Activated T-cell treated with anti-CD3 and anti-CD28 coated beads, Interleukin-2, amount 50 U/mL, for 4 hours (primary cell): Measurements from ENCODE around the gene HCN4. TPM values are rescaled to one million over a fixed set of nuclear protein-coding genes. Genes with fewer than 3 reads are reported as not detected.

ENCODE experiments used
- ATAC-seq, 2 donors: fragments of 200-7000 bp; cut with Tn5 transposase; one replicate each; pipeline ENCODE4 v1.10.0; 2021
- DNase-seq: peaks from one replicate; pipeline ENCODE4 v3.0.0-alpha.2; 2020
- H3K27me3 Mint-ChIP-seq: one replicate; pipeline ENCODE4 v1.8.0; 2021; ENCODE audit warnings: low read depth, mixed read lengths
- H3K36me3 Mint-ChIP-seq: one replicate; pipeline ENCODE4 v1.8.0; 2022; ENCODE audit warnings: mixed read lengths; ENCODE audit not compliant: insufficient read depth
- H3K4me1 Mint-ChIP-seq: one replicate; pipeline ENCODE4 v1.8.0; 2021; ENCODE audit warnings: low read depth, mixed read lengths
- H3K4me3 Mint-ChIP-seq: one replicate; pipeline ENCODE4 v1.8.0; 2021; ENCODE audit warnings: mild to moderate bottlenecking, moderate library complexity, mixed read lengths
- H3K9me3 Mint-ChIP-seq: one replicate; pipeline ENCODE4 v1.8.0; 2021; ENCODE audit warnings: mixed read lengths
- total RNA-seq, 3 donors: library from RNA; stranded (reverse); gene quantifications; one replicate each; pipeline ENCODE4 v1.2.1, GENCODE V29; 2021

Gene HCN4
- total RNA-seq, 3 donors from 2014 or later = not detected

DNA sequence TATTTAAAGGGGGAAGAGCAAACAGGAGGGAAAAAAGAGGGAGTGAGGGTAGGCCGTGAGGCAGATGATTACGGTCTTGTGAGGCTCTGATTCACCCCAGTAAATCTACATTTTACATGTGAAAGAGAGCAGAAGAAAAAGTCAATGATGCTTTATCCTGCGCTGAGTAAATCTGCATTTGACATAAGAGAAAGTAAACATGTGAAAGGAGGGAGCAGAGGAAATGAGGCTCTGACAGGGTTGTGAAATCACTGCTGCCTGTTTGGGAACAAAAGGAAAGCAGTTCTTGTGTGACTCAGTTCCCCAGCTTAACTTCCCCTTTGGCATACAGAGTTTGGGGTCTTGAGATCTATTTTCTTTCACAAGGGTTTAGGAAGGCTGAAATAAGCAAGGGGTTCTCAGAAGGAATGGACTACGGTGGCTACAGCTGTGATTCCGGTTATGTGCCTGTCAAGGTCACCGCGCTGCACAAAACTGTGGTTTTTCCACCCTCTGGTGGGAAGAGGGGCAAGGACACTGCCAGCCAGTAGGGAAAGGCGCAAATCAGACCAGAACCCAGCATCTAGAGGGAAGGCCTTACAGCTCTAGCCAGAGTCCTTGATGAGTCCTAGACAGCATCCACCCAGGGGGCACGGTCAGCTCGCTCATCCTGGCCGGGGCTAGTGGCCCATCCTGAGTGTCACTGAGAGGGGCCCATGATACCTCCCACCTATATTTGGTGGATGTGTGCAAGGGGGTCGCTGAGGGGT is 18.9 kb upstream of the HCN4 start:
- ATAC-seq = no peak
- no peaks in the 10 kb centered on the region for H3K36me3 Mint-ChIP-seq
- DNase-seq = no peak
- no peaks in the 10 kb centered on the region for H3K4me1 Mint-ChIP-seq
- H3K9me3 Mint-ChIP-seq = no peaks in the 10 kb centered on the region
- peaks cover 28% of the 10 kb centered on the region for H3K27me3 Mint-ChIP-seq
- H3K4me3 Mint-ChIP-seq = no peak overlapping the region

DNA sequence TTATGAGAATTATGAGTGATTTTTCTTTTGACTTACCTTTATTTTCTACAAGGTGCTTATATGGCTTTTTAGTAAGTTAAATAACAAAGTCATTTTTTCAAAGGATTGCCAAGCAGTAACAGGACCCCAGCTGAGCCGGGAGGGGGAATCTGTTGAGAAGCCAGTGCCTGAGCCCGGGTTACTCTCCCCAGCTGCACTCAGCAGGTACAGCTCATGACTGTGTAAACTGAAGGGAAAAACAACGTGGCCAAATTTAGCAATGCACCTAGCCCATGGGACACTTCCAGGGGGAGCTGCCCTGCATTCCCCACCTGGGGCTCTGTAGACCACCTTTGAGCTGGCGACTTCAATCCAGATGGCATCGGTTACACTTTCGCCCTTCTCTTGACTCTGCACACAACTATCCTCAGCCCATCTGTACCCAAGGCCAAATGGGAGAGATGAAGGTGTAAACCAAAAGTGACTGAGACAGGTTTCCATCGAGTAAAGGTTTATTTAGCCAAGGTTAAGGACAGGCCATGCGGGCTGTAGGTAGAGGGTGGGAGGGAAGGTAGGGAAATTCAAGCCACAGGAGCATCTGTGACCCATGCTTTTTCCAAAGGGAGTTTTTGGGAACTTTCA is 18.2 kb upstream of the HCN4 start:
- DNase-seq (no peak), ATAC-seq (no peak)
- no peak overlapping the region for H3K4me3 Mint-ChIP-seq
- H3K9me3 Mint-ChIP-seq = no peaks in the 10 kb centered on the region
- H3K27me3 Mint-ChIP-seq = peaks cover 29% of the 10 kb centered on the region
- no peaks in the 10 kb centered on the region for H3K4me1 Mint-ChIP-seq
- no peaks in the 10 kb centered on the region for H3K36me3 Mint-ChIP-seq

DNA sequence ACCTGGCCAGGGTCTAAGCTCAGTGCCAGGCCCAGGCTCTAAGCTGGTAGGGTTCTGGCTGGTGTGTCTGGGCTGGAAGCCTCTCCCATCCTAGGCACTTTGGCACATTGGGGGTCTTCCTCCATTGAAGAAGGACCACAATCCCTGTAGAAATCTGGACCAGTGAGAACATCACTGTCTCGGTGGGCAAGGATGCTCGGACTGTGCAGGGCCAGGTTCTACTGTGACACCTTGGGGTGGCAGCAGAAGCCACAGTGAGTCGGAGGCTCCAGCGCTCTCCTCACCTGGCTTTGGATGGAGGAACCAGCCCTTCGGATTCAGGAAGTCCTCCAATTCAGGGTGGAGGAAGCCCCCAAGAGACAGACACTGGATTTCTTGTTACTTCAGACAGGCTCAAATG is 17.5 kb upstream of the HCN4 start:
- Mint-ChIP-seq H3K27me3 (peaks cover 36% of the 10 kb centered on the region), H3K36me3 (no peaks in the 10 kb centered on the region), H3K4me3 (no peak overlapping the region), H3K9me3 (peaks cover 7% of the 10 kb centered on the region), H3K4me1 (no peaks in the 10 kb centered on the region)
- DNase-seq (no peak), ATAC-seq (no peak)

DNA sequence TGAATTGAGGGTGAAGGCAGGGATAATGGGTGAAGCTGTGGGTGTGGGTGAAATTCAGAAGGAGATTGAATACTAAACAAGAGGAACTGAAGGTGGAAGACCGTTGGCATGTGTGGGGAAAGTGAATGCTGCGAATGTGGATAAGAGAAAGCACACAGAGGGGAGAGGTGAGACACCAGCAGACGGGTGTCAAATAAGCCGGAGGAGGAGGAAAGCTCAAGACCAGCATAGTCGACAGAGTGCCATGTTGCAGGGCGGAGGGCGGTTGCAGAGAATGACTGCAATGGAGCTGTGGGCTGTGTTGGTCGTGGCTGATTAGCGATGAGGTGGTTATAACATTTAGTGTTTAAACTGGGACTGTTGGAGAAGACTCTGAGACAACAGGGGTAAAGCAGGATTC is 16.4 kb upstream of the HCN4 start:
- H3K4me3 Mint-ChIP-seq = no peak overlapping the region
- H3K27me3 Mint-ChIP-seq = peaks cover 38% of the 10 kb centered on the region
- ATAC-seq = no peak
- H3K36me3 Mint-ChIP-seq = no peaks in the 10 kb centered on the region
- DNase-seq = no peak
- peaks cover 16% of the 10 kb centered on the region for H3K9me3 Mint-ChIP-seq
- no peaks in the 10 kb centered on the region for H3K4me1 Mint-ChIP-seq

DNA sequence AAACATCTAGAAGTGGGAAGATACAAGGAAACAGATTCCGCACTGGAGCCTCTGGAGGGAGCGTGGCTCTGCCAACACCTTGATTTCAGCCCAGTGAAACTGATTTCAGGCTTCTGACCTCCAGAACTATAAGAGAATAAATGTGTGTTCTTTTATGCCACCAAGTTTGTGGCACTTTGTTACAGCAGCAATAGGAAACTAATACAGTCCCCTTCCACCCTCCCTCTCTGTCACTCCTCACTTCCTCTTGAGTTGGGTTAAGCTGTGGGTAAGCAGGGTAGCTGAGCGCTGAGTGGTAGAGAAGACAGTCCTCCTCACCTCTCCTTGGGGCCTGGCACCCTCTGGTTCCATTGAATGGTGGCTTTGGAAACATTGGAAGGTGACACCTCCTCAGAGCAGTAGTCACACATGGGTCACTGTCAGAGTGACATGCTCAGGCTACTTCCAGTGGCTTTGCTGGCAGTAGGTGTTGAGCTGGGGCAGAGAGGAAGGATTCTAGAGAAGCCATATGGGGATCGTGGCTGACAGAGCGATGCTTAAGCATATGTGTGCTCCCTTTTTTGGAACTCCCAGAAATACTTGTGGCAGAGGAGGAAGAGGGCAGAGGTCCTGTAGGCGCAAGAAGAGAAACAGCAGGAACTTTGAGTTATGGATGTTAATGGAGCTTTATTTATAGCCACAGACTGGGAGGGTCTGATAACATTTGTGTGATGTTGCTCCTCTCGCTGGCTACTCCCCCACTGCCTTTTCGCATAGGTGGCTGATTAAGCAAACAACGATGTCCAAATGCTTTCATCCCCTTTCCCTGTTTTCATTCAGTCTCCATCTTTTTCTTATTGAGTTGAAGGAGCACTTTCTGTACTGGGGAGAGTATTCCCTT is 14.8 kb upstream of the HCN4 start:
- Mint-ChIP-seq H3K4me1 (no peaks in the 10 kb centered on the region), H3K9me3 (peaks cover 16% of the 10 kb centered on the region), H3K4me3 (no peak overlapping the region), H3K36me3 (no peaks in the 10 kb centered on the region), H3K27me3 (peaks cover 39% of the 10 kb centered on the region)
- no peak for ATAC-seq
- DNase-seq = no peak

DNA sequence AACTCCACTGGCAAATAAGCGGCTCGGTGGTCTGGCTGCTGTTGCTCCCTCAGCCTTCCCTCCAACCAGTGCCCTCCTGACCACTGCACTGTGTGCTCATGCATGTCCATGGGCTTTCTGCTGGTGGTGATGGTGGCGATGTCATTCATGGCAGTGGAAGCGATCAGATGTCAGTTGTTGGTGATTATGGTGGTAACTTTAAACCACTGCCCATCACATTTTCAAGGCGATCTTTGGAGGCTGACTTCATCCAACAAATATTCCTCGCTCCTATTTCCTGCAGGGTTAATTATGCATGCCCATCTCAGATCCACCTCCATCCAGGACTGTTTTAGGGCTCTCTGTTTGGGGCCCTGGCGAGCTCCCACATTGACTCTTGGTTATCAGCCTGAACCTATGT is 13.4 kb upstream of the HCN4 start:
- no peaks in the 10 kb centered on the region for H3K4me1 Mint-ChIP-seq
- peaks cover 16% of the 10 kb centered on the region for H3K9me3 Mint-ChIP-seq
- DNase-seq = no peak
- peaks cover 35% of the 10 kb centered on the region for H3K27me3 Mint-ChIP-seq
- no peak overlapping the region for H3K4me3 Mint-ChIP-seq
- H3K36me3 Mint-ChIP-seq = no peaks in the 10 kb centered on the region
- ATAC-seq = no peak

DNA sequence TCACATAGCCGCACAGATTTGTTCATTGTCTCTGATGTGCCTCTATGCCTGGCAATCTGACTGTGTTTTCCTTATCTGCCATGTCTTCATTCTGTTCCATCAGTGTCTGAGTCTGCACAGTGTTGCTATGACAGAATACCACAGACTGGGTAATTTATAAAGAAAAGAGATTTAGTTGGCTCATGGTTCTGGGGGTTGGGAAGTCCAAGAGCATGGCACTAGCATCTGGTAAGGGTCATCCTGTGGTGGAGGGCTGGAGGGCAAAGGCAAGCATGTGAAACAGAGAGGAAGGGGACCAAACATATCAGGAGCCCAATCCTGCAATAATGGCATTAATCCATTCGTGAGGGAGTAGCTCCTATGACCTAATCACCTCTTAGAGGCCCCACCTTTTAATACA is 11.9 kb upstream of the HCN4 start:
- ATAC-seq (no peak), DNase-seq (no peak)
- Mint-ChIP-seq H3K36me3 (no peaks in the 10 kb centered on the region), H3K9me3 (peaks cover 16% of the 10 kb centered on the region), H3K4me3 (no peak overlapping the region), H3K27me3 (peaks cover 33% of the 10 kb centered on the region), H3K4me1 (no peaks in the 10 kb centered on the region)

DNA sequence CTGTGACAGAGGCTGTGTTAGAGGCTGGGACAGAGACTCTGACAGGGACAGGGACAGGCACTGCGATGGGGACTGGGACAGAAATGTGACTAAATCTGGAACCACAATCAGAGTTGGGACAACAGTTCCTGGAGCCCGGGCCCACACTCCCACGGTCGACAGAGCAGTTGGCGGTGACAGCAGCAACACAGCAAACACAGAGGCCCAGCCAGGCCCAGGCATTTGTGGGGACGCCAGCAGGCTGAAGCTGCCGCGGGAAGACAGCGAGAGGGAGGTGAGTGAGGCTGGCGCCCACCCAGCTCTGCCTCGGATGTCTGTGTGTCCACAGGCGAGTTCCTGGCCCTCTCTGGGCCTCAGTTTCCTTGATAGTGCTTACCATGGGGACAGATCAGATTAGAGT is 9.3 kb upstream of the HCN4 start:
- H3K9me3 Mint-ChIP-seq = peaks cover 16% of the 10 kb centered on the region
- no peaks in the 10 kb centered on the region for H3K36me3 Mint-ChIP-seq
- H3K4me3 Mint-ChIP-seq = no peak overlapping the region

DNA sequence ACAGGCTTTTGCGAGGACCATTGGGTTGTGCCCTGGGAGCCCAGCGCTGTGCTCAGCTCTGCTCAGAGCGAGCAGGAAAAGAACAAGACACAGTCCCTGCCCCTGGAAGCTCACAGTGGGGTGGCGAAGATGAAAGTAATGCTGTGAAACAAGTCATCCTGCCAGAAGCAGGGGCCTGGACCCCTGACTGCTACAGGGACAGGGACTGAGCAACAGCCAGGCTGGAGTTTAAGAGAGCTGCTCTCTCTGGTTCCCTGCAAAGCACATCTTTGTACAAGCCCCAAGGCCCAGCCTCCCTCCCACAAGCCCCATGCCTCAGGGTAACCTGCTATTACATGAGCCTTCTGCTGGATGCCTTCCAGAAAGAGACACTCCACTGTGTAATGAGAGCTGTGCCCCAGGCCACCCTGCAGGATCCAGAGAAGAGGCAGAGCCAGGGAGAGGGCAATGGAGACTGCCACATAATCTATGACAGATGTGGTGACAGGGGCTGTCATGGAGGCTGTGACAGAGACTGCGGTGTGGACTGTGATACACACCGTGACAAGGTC is 7.1 kb upstream of the HCN4 start:
- peaks cover 5% of the 10 kb centered on the region for H3K9me3 Mint-ChIP-seq
- no peaks in the 10 kb centered on the region for H3K4me1 Mint-ChIP-seq
- DNase-seq (no peak), ATAC-seq (no peak)
- no peak overlapping the region for H3K4me3 Mint-ChIP-seq
- peaks cover 22% of the 10 kb centered on the region for H3K27me3 Mint-ChIP-seq
- H3K36me3 Mint-ChIP-seq = no peaks in the 10 kb centered on the region

More for the DNA sequence above, 9.3 kb upstream of the HCN4 start:
- DNase-seq (no peak), ATAC-seq (no peak)
- no peaks in the 10 kb centered on the region for H3K4me1 Mint-ChIP-seq
- peaks cover 25% of the 10 kb centered on the region for H3K27me3 Mint-ChIP-seq

DNA sequence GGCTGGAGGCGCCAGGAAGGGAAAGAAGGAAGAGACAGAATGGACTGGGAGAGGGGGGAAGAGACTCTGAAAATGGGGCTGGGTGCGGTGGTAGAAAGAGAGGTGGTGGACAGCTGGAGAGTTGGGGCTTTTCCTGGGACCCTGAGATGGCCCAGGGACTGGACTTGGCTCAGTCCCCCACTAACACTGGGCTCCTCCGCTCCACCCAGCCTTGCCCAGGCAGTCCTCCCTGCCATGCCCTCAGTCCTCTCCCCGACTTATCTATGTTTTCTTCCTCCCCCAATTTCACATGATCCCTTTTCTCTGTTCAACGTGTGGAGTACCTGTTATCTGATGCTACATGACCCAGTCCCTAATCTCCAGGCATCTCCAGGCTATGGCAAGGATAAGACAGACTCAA is 6.3 kb upstream of the HCN4 start:
- Mint-ChIP-seq H3K27me3 (peaks cover 28% of the 10 kb centered on the region), H3K9me3 (no peaks in the 10 kb centered on the region), H3K4me1 (no peaks in the 10 kb centered on the region), H3K36me3 (no peaks in the 10 kb centered on the region), H3K4me3 (no peak overlapping the region)
- ATAC-seq (no peak), DNase-seq (no peak)

DNA sequence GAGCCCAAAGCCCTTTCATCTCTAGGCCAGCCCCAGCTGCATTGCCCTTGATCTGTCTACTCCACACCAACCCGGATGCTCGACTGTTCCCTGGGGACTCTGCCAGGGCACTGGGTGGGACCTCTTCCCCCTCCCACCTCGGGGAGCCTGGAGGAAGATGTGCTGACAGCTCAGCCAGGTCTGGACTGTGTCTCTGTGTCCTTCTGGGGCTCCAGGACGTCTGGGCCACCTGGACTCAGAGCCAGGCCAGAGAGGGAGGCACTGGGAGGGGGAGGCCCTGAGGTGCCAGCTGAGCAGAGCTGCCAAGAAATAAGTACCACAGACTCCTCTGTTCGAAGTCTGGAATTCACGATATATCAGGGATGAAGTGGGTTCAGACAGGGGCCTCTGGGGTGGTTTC is 5.8 kb upstream of the HCN4 start:
- H3K9me3 Mint-ChIP-seq = no peaks in the 10 kb centered on the region
- H3K27me3 Mint-ChIP-seq = peaks cover 30% of the 10 kb centered on the region
- no peaks in the 10 kb centered on the region for H3K36me3 Mint-ChIP-seq
- no peak for ATAC-seq
- H3K4me1 Mint-ChIP-seq = no peaks in the 10 kb centered on the region
- H3K4me3 Mint-ChIP-seq = no peak overlapping the region
- DNase-seq = no peak

DNA sequence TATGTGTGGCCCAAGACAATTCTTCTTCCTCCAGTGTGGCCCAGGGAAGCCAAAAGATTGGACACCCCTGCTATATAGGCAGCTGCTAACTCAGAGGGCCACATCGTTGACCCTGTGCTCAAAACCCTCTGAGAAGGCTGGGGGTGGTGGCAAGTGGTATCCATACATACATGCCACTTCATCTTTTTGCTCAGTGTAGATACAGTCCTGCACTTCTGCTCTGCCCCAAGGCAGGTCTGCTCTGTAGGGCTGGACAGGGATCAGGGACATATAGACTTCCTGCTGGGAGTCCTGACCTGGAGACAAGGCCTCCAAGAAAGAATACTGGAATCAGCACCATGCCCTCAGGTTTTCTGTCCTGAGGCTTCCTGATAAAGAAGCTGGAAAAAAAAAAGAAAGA is 4.5 kb upstream of the HCN4 start:
- H3K4me3 Mint-ChIP-seq = no peak overlapping the region
- no peaks in the 10 kb centered on the region for H3K36me3 Mint-ChIP-seq
- DNase-seq (no peak), ATAC-seq (no peak)
- H3K27me3 Mint-ChIP-seq = peaks cover 35% of the 10 kb centered on the region
- H3K4me1 Mint-ChIP-seq = no peaks in the 10 kb centered on the region
- H3K9me3 Mint-ChIP-seq = no peaks in the 10 kb centered on the region

DNA sequence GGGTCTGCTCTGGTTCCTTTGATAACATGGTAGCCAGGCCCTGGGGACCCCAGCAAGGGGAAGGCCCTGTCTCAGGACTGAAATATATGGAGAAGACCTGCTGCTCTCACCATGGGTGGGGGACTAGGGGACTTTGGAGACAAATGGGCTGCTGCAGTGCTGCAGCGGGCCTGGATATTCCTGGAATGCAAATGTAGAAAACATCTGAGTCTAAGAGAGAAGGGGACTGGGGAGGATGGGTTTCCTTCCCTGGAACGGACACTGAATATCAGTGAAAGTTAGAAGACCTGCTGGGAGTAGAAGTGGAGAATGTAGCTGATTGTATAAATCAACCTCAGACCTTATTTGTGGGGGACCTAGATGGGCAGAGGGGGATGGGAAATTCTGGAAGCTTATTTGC is 3.1 kb upstream of the HCN4 start:
- Mint-ChIP-seq H3K4me3 (no peak overlapping the region), H3K4me1 (peaks cover 3% of the 10 kb centered on the region), H3K9me3 (no peaks in the 10 kb centered on the region), H3K36me3 (no peaks in the 10 kb centered on the region), H3K27me3 (peaks cover 40% of the 10 kb centered on the region)
- ATAC-seq (no peak), DNase-seq (no peak)

DNA sequence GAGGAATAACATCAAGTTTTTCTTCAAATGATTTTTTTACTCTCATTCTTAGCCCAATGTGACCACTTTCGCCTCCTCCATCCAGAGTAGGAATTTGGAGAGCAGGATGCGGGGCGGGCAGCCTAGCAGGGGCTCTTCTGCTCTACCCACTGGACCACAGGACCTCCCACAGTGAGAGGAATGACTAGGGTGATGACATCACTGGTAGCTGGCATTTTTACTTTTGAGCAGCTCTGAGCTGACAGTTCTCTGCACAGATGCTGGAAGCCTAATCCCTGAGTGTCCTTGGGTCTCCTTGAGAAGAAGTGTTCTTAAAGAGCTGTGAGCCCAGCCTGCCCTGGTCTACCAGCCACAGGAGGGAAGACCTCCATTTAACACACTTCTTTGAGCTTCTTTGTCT is 1.4 kb upstream of the HCN4 start:
- H3K4me3 Mint-ChIP-seq = no peak overlapping the region
- no peak for ATAC-seq
- H3K36me3 Mint-ChIP-seq = no peaks in the 10 kb centered on the region
- peaks cover 3% of the 10 kb centered on the region for H3K4me1 Mint-ChIP-seq
- DNase-seq = no peak
- peaks cover 56% of the 10 kb centered on the region for H3K27me3 Mint-ChIP-seq
- H3K9me3 Mint-ChIP-seq = no peaks in the 10 kb centered on the region
